IPS DF 6.9 (cell line): ENCODE measurements around the gene TEX13D.
"Not testable (repeated sequence)": the region's sequence is repeated elsewhere in the genome, so short reads cannot be mapped to it uniquely, and the experiment has no call there.

Source experiments
- DNase-seq: peaks from one replicate; pipeline ENCODE4 v3.0.0-alpha.2; 2013; ENCODE audit warnings: low read depth, low spot score
- H3K27ac ChIP-seq: one replicate; pipeline ENCODE4 v1.5.1; 2013; ENCODE audit warnings: low read length, control low read depth
- H3K27me3 ChIP-seq: 2 replicates; pipeline ENCODE4 v1.6.1; 2013; ENCODE audit warnings: mild to moderate bottlenecking, low read length; ENCODE audit not compliant: control insufficient read depth, insufficient read depth
- H3K36me3 ChIP-seq: 2 replicates; pipeline ENCODE4 v1.6.1; 2013; ENCODE audit warnings: low read length; ENCODE audit not compliant: control insufficient read depth, insufficient read depth
- H3K4me1 ChIP-seq: 2 replicates; pipeline ENCODE4 v1.6.1; 2013; ENCODE audit warnings: low read length; ENCODE audit not compliant: control insufficient read depth, insufficient read depth
- H3K4me3 ChIP-seq: 2 replicates; pipeline ENCODE4 v1.5.1; 2013; ENCODE audit warnings: mild to moderate bottlenecking, low read length
- H3K9me3 ChIP-seq: 2 replicates; pipeline ENCODE4 v1.6.1; 2013; ENCODE audit warnings: low read length, inconsistent platforms; ENCODE audit not compliant: control insufficient read depth, insufficient read depth
- WGBS: extraction: QIAGEN DNeasy Blood & Tissue Kit; methylation state at CpG from one replicate; pipeline ENCODE4 v1.1.7; 2013; ENCODE audit warnings: mixed read lengths, missing lambda C conversion rate; ENCODE audit not compliant: insufficient read length, insufficient coverage; 5-methylcytosine and 5-hydroxymethylcytosine counted together

TEX13D gene

DNA sequence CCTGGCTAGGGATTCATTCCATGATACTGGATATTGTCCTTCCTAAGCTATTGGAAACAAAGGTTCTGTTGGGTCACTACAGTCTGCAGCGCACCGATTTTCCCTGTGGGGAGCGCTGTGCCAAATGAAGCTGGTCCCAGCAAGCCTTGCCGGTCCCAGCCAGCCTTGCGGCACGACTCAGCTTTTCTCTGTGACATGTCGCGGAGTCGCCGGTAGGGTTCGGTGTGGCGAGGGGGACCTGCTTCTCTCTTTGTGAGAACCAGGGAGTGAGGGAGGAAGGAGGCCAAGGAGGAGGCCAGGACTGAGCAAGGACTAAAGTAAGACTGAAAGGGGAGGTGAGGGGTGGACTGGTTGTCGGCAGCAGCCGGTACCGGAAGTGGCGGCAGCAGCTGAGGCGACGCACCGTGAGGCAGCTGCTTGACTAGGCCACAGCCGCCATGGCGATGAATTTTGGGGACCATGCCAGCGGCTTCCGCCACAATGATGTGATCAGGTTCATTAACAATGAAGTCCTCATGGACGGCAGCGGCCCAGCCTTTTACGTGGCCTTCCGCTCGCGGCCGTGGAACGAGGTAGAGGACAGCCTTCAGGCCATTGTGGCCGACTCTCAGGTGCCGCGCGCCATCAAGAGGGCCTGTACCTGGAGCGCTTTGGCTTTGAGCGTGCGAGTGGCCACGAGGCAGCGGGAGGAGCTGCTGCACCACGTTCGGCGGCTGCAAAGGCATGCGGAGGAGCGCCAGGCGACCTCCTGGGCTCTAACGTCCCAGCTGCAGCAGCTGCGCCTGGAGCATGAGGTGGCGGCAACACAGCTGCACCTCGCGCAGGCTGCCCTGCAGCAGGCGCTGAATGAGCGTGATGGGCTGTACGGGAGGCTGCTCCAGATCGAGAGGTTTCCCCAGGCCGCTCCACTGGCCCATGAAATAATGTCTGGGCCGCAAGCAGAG, at the start of gene TEX13D:
TEX13D (plus strand) TSS at position 180 of the 944 bp plus-strand sequence; CDS start at position 438, 258 bp downstream.
- Histone ChIP-seq H3K9me3 (no peaks in the 10 kb centered on the region), H3K4me1 (no peaks in the 10 kb centered on the region), H3K27ac (no peak within 1 kb of the TSS), H3K27me3 (no peaks in the 10 kb centered on the region), H3K4me3 (no peak within 1 kb of the TSS), H3K36me3 (no peaks in the 10 kb centered on the region)
- DNase-seq = no peak
- WGBS = no CpG with 5 or more reads among the region's 57 CpGs

- Histone ChIP-seq H3K27ac (no peak overlapping the region), H3K36me3 (no peaks in the 10 kb centered on the region), H3K9me3 (no peaks in the 10 kb centered on the region), H3K4me1 (no peaks in the 10 kb centered on the region), H3K4me3 (no peak overlapping the region), H3K27me3 (no peaks in the 10 kb centered on the region)
- no CpG with 5 or more reads among the region's 4 CpGs for WGBS
- no peak for DNase-seq
Measured at GRCh38 chrX:124289443-124289842, 43.0 kb upstream of the TEX13D start.

GRCh38 chrX:124293810-124294209, 38.6 kb upstream of the TEX13D start:
- no peaks in the 10 kb centered on the region for H3K27me3 ChIP-seq
- H3K9me3 ChIP-seq = no peaks in the 10 kb centered on the region
- H3K4me3 ChIP-seq = no peak overlapping the region
- H3K27ac ChIP-seq = no peak overlapping the region
- no peak for DNase-seq
- no peaks in the 10 kb centered on the region for H3K4me1 ChIP-seq
- H3K36me3 ChIP-seq = no peaks in the 10 kb centered on the region

GRCh38 chrX:124299323-124299722, 33.1 kb upstream of the TEX13D start:
- H3K27me3 ChIP-seq, H3K4me3 ChIP-seq: not testable (repeated sequence)
- no CpG with 5 or more reads among the region's 4 CpGs for WGBS

DNA sequence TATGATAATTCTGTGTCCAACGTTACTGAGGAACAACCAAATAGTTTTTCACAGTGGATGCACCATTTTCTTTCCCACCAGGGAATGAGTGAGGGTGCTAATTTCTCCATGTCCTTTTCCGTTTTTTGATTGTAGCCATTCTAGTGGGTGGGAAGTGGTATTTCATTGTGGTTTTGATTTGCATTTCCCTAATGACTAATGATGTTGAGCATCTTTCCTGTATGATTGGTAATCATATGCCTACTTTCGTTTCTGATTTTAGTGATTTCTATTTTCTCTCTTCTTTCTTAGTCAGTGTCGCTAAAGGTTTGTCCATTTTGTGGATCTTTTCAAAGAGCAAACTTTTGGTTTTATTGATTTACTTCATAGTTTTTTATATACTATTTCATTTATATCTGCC, 32.1 kb upstream of the TEX13D start:
- H3K4me1 ChIP-seq = no peaks in the 10 kb centered on the region
- DNase-seq = no peak
- H3K4me3 ChIP-seq = no peak overlapping the region
- H3K27ac ChIP-seq = no peak overlapping the region
- no peaks in the 10 kb centered on the region for H3K27me3 ChIP-seq
- no peaks in the 10 kb centered on the region for H3K9me3 ChIP-seq
- no CpG with 5 or more reads among the region's 4 CpGs for WGBS
- H3K36me3 ChIP-seq = no peaks in the 10 kb centered on the region

More at GRCh38 chrX:124299323-124299722, 33.1 kb upstream of the TEX13D start:
- H3K27ac ChIP-seq, H3K4me1 ChIP-seq, DNase-seq, H3K36me3 ChIP-seq, H3K9me3 ChIP-seq: not testable (repeated sequence)

DNA sequence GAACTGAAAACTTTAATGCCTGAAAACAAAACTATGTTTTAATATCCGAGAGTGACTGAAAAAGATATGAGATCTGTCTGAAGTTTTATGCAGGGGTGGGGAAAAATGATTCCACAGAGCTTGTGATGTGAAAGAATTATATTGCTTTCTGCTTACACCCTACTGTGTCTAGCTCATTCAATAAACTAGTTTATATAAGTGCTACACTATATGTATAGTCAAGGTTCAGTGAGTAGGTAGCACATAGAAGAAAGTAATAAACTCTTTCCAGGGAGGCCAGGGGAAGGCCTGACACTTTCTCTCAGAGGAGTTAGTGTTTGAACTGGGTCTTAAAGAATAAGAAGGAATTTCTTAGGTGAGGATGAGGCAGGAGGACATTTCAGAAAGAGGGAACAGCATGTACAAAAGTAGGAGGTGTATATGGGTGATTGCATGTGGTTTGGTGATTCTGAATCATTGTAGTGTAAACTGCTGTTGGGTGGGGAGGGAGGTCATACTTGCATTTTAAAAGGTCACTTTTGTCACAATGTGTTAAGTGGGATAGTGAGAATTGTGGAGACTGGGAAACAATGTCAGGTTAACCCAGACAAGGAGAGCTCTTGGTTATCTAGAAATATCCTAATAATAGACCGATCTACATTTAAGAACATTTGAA, 25.1 kb upstream of the TEX13D start:
- DNase-seq = no peak
- no peak overlapping the region for H3K4me3 ChIP-seq
- H3K9me3 ChIP-seq = no peaks in the 10 kb centered on the region
- H3K4me1 ChIP-seq = no peaks in the 10 kb centered on the region
- no peaks in the 10 kb centered on the region for H3K27me3 ChIP-seq
- H3K36me3 ChIP-seq = no peaks in the 10 kb centered on the region
- no peak overlapping the region for H3K27ac ChIP-seq
- no CpG with 5 or more reads among the region's 2 CpGs for WGBS

DNA sequence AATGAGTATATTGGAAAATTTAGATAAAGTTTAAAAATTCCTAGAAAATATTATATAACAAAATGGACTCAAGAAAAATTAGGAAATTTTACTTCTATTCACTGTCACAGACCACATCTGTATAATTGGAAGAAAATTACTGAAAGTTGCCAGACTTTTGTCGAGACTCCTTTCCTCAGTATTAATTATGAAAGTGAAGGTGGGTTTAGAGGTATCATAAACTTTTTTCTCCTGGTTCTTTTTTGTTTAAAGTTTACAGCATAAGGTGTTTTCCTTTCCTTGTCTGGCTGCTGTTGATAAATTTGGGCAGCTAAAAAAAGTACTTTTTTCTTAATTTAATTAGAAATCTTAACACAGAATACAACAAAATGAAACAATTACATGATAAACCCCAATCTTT, 6.7 kb upstream of the TEX13D start:
- Histone ChIP-seq H3K4me3 (no peak overlapping the region), H3K27ac (no peak overlapping the region), H3K4me1 (no peaks in the 10 kb centered on the region), H3K9me3 (no peaks in the 10 kb centered on the region), H3K27me3 (no peaks in the 10 kb centered on the region), H3K36me3 (no peaks in the 10 kb centered on the region)
- DNase-seq = no peak
- no CpG with 5 or more reads among the region's 1 CpG for WGBS

GRCh38 chrX:124328765-124329164, 3.7 kb upstream of the TEX13D start:
- DNase-seq = no peak
- no peak overlapping the region for H3K4me3 ChIP-seq
- H3K27ac ChIP-seq = no peak overlapping the region
- no CpG with 5 or more reads among the region's 1 CpG for WGBS
- no peaks in the 10 kb centered on the region for H3K9me3 ChIP-seq
- H3K36me3 ChIP-seq = no peaks in the 10 kb centered on the region
- no peaks in the 10 kb centered on the region for H3K4me1 ChIP-seq
- H3K27me3 ChIP-seq = no peaks in the 10 kb centered on the region

GRCh38 chrX:124333862-124334261, 1.4 kb downstream of the TEX13D start:
- no CpG with 5 or more reads among the region's 6 CpGs for WGBS

DNA sequence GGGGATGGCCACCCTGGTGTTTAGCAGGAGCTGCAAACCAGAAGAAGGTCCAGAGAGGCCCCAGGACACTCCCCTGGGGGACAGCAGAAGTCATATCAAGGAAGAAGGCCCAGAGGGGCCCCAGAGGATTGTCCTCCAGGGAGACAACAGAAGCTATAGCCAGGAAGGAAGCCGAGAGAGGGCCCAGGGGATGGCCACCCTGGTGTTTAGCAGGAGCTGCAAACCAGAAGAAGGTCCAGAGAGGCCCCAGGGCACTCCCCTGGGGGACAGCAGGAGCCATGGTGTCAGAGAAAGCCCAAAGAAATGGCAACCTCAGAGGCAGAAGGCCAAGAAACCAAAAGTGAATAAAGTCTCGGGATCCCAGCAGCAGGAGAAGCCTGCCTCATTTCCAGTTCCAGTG, 2.1 kb downstream of the TEX13D start:
- not testable (repeated sequence) for H3K36me3 ChIP-seq, H3K27ac ChIP-seq, DNase-seq, H3K4me3 ChIP-seq, H3K4me1 ChIP-seq, H3K9me3 ChIP-seq, H3K27me3 ChIP-seq
- no CpG with 5 or more reads among the region's 2 CpGs for WGBS

More at GRCh38 chrX:124333862-124334261, 1.4 kb downstream of the TEX13D start:
- Histone ChIP-seq H3K27me3 (no peaks in the 10 kb centered on the region), H3K27ac (no peak overlapping the region), H3K36me3 (no peaks in the 10 kb centered on the region), H3K4me1 (no peaks in the 10 kb centered on the region), H3K9me3 (no peaks in the 10 kb centered on the region), H3K4me3 (no peak overlapping the region)
- DNase-seq = no peak
